Ascending aorta (tissue), 2 donors: ENCODE data around the gene METTL14. TPM values are rescaled to one million over a fixed set of nuclear protein-coding genes. Genes with fewer than 3 reads are reported as not detected.
A peak's percentile ranks its signal among the peaks of the same experiment; 100 is the strongest.

Experiments
- DNase-seq, 2 donors: peaks; one replicate each; pipeline ENCODE4 v3.0.0-alpha.2; 2019; ENCODE audit warnings: low spot score in 2 of 2
- H3K27ac ChIP-seq, 2 donors: fragments of 200-600 bp; sonication (generic); one replicate each; pipeline ENCODE4 v1.5.1; 2016 to 2017; ENCODE audit warnings: mild to moderate bottlenecking in 1 of 2
- H3K27me3 ChIP-seq: fragments of 200-600 bp; sonication (generic); one replicate; pipeline ENCODE4 v1.5.1; 2017
- H3K36me3 ChIP-seq, 2 donors: fragments of 200-600 bp; sonication (generic); one replicate each; pipeline ENCODE4 v1.5.1; 2016
- H3K4me1 ChIP-seq, 2 donors: fragments of 200-600 bp; sonication (generic); one replicate each; pipeline ENCODE4 v1.5.1; 2016 to 2017; ENCODE audit warnings: mild to moderate bottlenecking in 1 of 2
- H3K4me3 ChIP-seq, 2 donors: fragments of 200-600 bp; sonication (generic); one replicate each; pipeline ENCODE4 v1.5.1; 2016 to 2017; ENCODE audit warnings: mild to moderate bottlenecking in 1 of 2
- H3K9me3 ChIP-seq, 2 donors: fragments of 200-600 bp; sonication (generic); one replicate each; pipeline ENCODE4 v1.5.1; 2016
- intact Hi-C: fragments of 100-400 bp; cut with DNase I; formaldehyde crosslinking; loops from one replicate; pipeline ENCODE4 v1.15.1; 2023
- total RNA-seq: library from RNA; depleted of rRNA; stranded (reverse); fragments of >200 nt; gene quantifications from one replicate; pipeline ENCODE4 v1.1.0, GENCODE V29; 2016
- TF ChIP-seq, protein P1 (sequence below), 3 experiments: fragments of 200-600 bp in 2 of 3; fragments of 450-650 bp in 1 of 3; sonication (generic) in 2 of 3; IDR thresholded peaks; one replicate each; pipeline ENCODE4 v1.5.1; 2016 to 2019; ENCODE audit warnings: antibody characterized with exemption in 3 of 3, mild to moderate bottlenecking in 1 of 3, moderate library complexity in 1 of 3

METTL14 gene
- total RNA-seq, 1 donor from 2014 or later, result 2.4 TPM

GRCh38 chr4:118752551-118752950 lies 67.4 kb downstream of the METTL14 start:
- Histone ChIP-seq H3K27ac (no peak overlapping the region), H3K27me3 (no peaks in the 10 kb centered on the region), H3K4me3 (no peak overlapping the region), H3K4me1 (peaks cover 16 to 31% of the 10 kb centered on the region in 2 donors), H3K9me3 (no peaks in the 10 kb centered on the region), H3K36me3 (peaks cover 11 to 37% of the 10 kb centered on the region in 2 donors)
- TF ChIP-seq, protein P1, sequence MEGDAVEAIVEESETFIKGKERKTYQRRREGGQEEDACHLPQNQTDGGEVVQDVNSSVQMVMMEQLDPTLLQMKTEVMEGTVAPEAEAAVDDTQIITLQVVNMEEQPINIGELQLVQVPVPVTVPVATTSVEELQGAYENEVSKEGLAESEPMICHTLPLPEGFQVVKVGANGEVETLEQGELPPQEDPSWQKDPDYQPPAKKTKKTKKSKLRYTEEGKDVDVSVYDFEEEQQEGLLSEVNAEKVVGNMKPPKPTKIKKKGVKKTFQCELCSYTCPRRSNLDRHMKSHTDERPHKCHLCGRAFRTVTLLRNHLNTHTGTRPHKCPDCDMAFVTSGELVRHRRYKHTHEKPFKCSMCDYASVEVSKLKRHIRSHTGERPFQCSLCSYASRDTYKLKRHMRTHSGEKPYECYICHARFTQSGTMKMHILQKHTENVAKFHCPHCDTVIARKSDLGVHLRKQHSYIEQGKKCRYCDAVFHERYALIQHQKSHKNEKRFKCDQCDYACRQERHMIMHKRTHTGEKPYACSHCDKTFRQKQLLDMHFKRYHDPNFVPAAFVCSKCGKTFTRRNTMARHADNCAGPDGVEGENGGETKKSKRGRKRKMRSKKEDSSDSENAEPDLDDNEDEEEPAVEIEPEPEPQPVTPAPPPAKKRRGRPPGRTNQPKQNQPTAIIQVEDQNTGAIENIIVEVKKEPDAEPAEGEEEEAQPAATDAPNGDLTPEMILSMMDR (IDR thresholded peaks at IDR 0.05), result no peak
- no peak for DNase-seq
- intact Hi-C loops, result no loop called here

- TF ChIP-seq, protein P1 (IDR thresholded peaks at IDR 0.05), result no peak
- peak overlapping the region; percentile 76 to 87 for H3K27ac ChIP-seq
- intact Hi-C loops, result no loop called here
These were observed 67.9 kb downstream of the METTL14 start for GRCh38 chr4:118753096-118753495.

GRCh38 chr4:118753685-118754084 lies 68.5 kb downstream of the METTL14 start:
- H3K27me3 ChIP-seq, result no peaks in the 10 kb centered on the region
- DNase-seq, result no peak
- H3K36me3 ChIP-seq, result peaks cover 7 to 34% of the 10 kb centered on the region in 2 donors
- intact Hi-C loops, result no loop called here
- peak overlapping the region; percentile 76 to 87 for H3K27ac ChIP-seq
- TF ChIP-seq, protein P1 (IDR thresholded peaks at IDR 0.05), result peak in 1 of 3 experiments; percentile 18
- H3K4me3 ChIP-seq, result peak overlapping the region in 1 of 2 donors; percentile 28
- H3K9me3 ChIP-seq, result no peaks in the 10 kb centered on the region
- peaks cover 16 to 35% of the 10 kb centered on the region in 2 donors for H3K4me1 ChIP-seq

More at GRCh38 chr4:118753096-118753495, 67.9 kb downstream of the METTL14 start:
- Histone ChIP-seq H3K4me1 (peaks cover 16 to 35% of the 10 kb centered on the region in 2 donors), H3K9me3 (no peaks in the 10 kb centered on the region), H3K4me3 (no peak overlapping the region), H3K27me3 (no peaks in the 10 kb centered on the region), H3K36me3 (peaks cover 7 to 35% of the 10 kb centered on the region in 2 donors)
- DNase-seq, result no peak

- H3K27ac ChIP-seq, result peak overlapping the region; percentile 76 to 87
- H3K4me1 ChIP-seq, result peaks cover 16 to 47% of the 10 kb centered on the region in 2 donors
- intact Hi-C loops, result no loop called here
- TF ChIP-seq, protein P1 (IDR thresholded peaks at IDR 0.05), result no peak
- H3K27me3 ChIP-seq, result no peaks in the 10 kb centered on the region
- H3K9me3 ChIP-seq, result no peaks in the 10 kb centered on the region
- no peak overlapping the region for H3K4me3 ChIP-seq
- DNase-seq, result no peak
- H3K36me3 ChIP-seq, result peaks cover 7 to 32% of the 10 kb centered on the region in 2 donors
These were observed 69.7 kb downstream of the METTL14 start for GRCh38 chr4:118754890-118755289.

DNA sequence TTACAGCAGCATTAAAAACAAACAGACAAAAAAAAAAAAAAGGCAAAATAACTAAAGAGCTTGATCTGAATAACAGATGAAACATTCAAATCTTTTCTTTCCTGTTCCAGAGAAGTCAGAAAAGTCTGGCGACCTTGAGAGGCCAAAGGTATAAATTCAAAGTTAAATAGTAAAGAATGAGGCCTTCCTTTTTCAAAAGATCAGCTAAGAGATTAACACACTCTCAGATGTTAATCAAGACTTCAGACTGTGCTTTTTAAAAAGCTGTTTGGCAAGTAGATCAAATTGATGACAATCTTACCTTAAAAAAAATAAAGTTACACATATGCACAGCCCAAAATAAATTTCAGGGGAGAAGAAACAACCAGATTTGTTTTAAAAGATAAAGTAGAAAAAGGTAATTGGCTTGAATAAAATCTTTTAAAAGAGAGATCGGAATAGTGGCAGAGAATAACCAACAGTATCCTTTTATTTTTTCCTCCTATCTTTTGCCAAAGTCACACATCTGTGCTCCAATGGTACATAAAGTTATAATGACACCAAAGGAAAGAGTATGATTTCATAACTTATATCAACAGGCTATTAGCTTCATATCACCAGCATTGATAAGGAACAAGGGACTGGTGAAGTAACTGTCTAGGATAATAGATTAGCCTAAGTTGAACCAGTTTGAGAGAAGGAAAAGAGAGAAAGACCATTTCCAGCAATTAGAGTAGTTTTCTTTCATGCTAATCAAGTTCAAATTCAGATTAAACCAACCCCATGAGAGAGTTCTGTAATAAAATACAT lies 70.4 kb downstream of the METTL14 start:
- Histone ChIP-seq H3K27me3 (no peaks in the 10 kb centered on the region), H3K4me3 (no peak overlapping the region), H3K27ac (peak overlapping the region; percentile 76 to 87), H3K4me1 (peaks cover 16 to 54% of the 10 kb centered on the region in 2 donors), H3K36me3 (peaks cover 7 to 25% of the 10 kb centered on the region in 2 donors), H3K9me3 (no peaks in the 10 kb centered on the region)
- intact Hi-C loops, result no loop called here
- no peak for DNase-seq
- TF ChIP-seq, protein P1 (IDR thresholded peaks at IDR 0.05), result no peak
